BLaER1 treated with 17β-estradiol and CSF1 and Interleukin-3, amounts not matched to agents 10 nM and 100 nM (cell line): ENCODE data around the gene MAN1A1.
"Not testable (repeated sequence)": the region's sequence is repeated elsewhere in the genome, so short reads cannot be mapped to it uniquely, and the experiment has no call there.

ENCODE experiments used
- H3K27ac ChIP-seq, 11 experiments: shearing (Covaris generic); formaldehyde crosslinking; 2 replicates each; pipeline ENCODE4 v1.8.1; 2022
- H3K27me3 ChIP-seq, 11 experiments: shearing (Covaris generic); formaldehyde crosslinking; 2 replicates each; pipeline ENCODE4 v1.8.1; 2022
- H3K36me3 ChIP-seq, 11 experiments: shearing (Covaris generic); formaldehyde crosslinking; 2 replicates each; pipeline ENCODE4 v1.8.1; 2022
- H3K4me1 ChIP-seq, 10 experiments: shearing (Covaris generic); formaldehyde crosslinking; 2 replicates each; pipeline ENCODE4 v1.8.1; 2022
- H3K4me2 ChIP-seq, 11 experiments: shearing (Covaris generic); formaldehyde crosslinking; 2 replicates each; pipeline ENCODE4 v1.8.1; 2022
- H3K4me3 ChIP-seq, 10 experiments: shearing (Covaris generic); formaldehyde crosslinking; 2 replicates each; pipeline ENCODE4 v1.8.1; 2022
- H3K9ac ChIP-seq, 11 experiments: shearing (Covaris generic); formaldehyde crosslinking; 2 replicates each; pipeline ENCODE4 v1.8.1; 2022
- H3K9me3 ChIP-seq, 11 experiments: shearing (Covaris generic); formaldehyde crosslinking; replicated peaks in 1 of 11; 2 replicates each; pipeline ENCODE4 v1.8.1; 2022
- H4K20me1 ChIP-seq, 11 experiments: shearing (Covaris generic); formaldehyde crosslinking; 2 replicates each; pipeline ENCODE4 v1.8.1; 2022
- Cebpa-rat ChIP-seq, 11 experiments: shearing (Covaris generic); IDR thresholded peaks; 2 replicates each; pipeline ENCODE4 v1.8.1; 2022

Gene MAN1A1

DNA sequence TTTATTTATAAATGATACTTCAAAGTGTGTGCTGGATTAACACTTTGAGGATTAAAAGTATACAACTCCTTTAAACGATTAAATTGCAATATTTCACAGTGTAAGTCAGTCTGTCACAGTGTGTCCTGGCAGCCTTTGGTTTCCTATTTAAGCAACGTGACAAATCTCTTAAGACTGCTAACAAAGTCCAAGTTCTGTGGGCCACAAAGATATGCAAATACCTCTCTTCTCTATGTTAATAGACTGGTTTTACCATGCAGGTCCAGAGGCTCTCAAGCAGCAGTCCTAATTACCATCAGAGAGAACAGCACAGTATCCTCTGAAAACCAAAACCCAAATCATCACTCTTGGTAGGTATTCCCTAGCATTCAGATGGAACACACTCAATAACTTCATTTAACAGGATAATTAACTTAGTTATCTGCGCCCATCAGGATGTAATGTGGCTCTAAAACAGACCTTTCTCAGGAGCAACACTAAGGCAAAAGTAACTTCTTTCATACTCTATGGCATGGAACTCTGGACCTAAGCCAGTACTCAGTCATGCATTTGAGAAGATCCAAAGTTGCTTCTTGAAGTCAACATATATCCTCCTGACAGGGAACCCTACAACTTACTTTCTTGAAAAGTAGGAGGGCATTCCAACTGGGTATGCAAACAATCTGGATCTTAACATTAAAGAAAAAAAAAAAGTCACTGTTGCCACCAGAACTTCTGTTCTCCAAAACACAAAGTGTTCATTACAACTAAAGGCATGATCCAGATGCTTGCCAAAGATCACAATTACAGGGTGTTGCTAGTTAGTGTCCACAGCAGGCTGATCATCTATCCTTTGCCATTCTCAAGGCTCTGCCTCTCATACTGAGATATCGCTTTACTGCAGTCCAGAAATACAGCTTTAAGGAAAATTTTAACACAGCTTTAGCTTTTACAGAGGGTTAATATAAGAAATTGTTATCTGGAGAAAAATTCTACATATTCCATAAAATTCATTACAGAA is 53.2 kb downstream of the MAN1A1 start:
- peaks cover 0 to 5% (median 0%) of the 10 kb centered on the region in 11 experiments; a peak in 1 of 22 replicates for H4K20me1 ChIP-seq
- no peaks in the 10 kb centered on the region; a peak in 1 of 22 replicates for H3K36me3 ChIP-seq
- no peak for TF ChIP-seq Cebpa-rat (IDR thresholded peaks at IDR 0.05)

DNA sequence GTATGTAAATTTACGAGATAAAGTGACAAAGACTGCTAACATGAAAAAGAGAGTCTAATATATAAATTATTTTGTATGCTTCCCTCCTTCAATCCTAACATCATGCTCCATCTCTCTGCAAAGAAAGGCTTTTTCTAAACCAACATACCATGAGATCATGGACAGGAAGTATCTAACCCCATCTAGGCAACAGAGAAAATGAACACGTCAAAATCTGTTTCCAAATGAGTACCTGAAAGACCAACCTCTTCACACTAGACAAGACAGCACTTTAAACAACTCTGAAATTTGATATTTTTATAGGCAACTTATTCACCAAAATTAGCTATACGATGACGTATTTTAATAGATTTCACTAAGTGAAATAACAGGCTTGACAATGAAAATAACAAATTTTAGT is 54.6 kb downstream of the MAN1A1 start:
- Histone ChIP-seq H3K9ac (no peak overlapping the region), H3K9me3 (no peaks in the 10 kb centered on the region), H3K27me3 (no peaks in the 10 kb centered on the region), H3K36me3 (no peaks in the 10 kb centered on the region), H3K4me2 (no peak overlapping the region), H3K27ac (no peak overlapping the region), H3K4me3 (no peak overlapping the region), H3K4me1 (no peaks in the 10 kb centered on the region), H4K20me1 (peaks cover 0 to 5% (median 0%) of the 10 kb centered on the region in 11 experiments; a peak in 1 of 22 replicates)
- TF ChIP-seq Cebpa-rat (IDR thresholded peaks at IDR 0.05) = no peak

More for the DNA sequence above, 53.2 kb downstream of the MAN1A1 start:
- Histone ChIP-seq H3K27me3 (no peaks in the 10 kb centered on the region), H3K9ac (no peak overlapping the region), H3K4me2 (no peak overlapping the region), H3K27ac (no peak overlapping the region), H3K4me3 (no peak overlapping the region), H3K4me1 (no peaks in the 10 kb centered on the region), H3K9me3 (no peaks in the 10 kb centered on the region)

DNA sequence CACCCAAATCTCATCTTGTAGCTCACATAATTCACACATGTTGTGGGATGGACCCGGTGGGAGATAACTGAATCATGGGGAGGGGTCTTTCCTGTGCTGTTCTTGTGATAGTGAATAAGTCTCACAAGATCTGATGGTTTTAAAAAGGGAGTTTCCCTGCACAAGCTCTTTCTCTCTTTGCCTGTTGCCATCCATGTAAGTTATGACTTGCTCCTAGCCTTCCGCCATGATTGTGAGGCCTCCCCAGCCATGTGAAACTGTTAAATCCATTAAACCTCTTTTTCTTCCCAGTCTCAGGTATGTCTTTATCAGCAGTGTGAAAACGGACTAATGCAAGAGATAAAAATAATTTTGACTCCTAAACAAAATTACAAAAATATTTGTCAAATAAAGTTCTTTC is 58.5 kb downstream of the MAN1A1 start:
- H4K20me1 ChIP-seq, H3K4me3 ChIP-seq, H3K9ac ChIP-seq, H3K36me3 ChIP-seq, H3K9me3 ChIP-seq, H3K4me1 ChIP-seq, H3K27me3 ChIP-seq, H3K4me2 ChIP-seq, H3K27ac ChIP-seq: not testable (repeated sequence)

DNA sequence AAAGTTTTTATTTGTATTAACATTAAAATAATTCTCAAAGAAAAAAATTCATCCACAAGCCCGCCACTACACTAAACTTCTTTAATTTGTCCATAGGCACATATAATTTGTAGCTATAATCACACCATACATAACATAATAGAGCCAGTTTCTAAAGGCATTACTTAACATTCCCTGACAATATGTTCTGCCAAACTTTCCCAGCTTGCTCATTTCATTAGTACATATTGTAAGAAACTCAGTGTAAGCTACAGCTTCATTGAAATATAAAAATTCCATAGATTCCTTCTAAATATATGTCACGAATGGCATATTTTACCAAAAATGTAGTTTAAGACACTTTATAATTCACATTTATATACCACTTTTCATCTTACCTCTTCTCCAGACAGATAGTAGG is 59.3 kb downstream of the MAN1A1 start:
- Histone ChIP-seq H3K4me3 (no peak overlapping the region), H3K27me3 (no peaks in the 10 kb centered on the region), H3K9ac (no peak overlapping the region), H3K27ac (no peak overlapping the region), H4K20me1 (peaks cover 0 to 5% (median 0%) of the 10 kb centered on the region in 11 experiments; a peak in 1 of 22 replicates), H3K4me1 (no peaks in the 10 kb centered on the region), H3K4me2 (no peak overlapping the region), H3K9me3 (no peaks in the 10 kb centered on the region), H3K36me3 (no peaks in the 10 kb centered on the region)
- no peak for TF ChIP-seq Cebpa-rat (IDR thresholded peaks at IDR 0.05)

DNA sequence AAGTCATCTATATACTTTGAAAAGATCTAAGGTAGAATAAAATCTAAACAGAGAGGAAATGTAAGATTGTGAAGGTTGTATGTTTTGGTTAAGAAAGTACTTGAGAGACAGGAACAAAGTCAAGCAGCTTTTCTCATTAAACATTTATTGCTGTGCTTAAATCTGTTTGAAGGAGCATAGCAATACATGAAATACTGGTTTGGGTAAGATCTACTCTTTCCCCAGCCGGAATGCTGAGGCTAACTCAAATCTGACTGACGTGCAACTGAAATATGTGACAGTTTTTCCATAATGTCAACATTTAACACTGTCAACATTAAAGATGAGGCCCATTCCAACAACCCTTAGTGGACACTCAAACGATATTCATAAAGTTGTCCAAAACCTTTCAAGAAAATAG is 59.9 kb downstream of the MAN1A1 start:
- H3K27ac ChIP-seq = no peak overlapping the region
- H4K20me1 ChIP-seq = 0 out of 22 replicates have a peak, but pooled peaks cover 0 to under 1% (median 0%) of the 10 kb centered on the region in 11 experiments
- H3K4me1 ChIP-seq = no peaks in the 10 kb centered on the region
- H3K27me3 ChIP-seq = no peaks in the 10 kb centered on the region
- H3K4me3 ChIP-seq = no peak overlapping the region
- no peaks in the 10 kb centered on the region for H3K9me3 ChIP-seq
- no peak overlapping the region for H3K9ac ChIP-seq
- TF ChIP-seq Cebpa-rat (IDR thresholded peaks at IDR 0.05) = no peak
- no peaks in the 10 kb centered on the region for H3K36me3 ChIP-seq
- H3K4me2 ChIP-seq = no peak overlapping the region

DNA sequence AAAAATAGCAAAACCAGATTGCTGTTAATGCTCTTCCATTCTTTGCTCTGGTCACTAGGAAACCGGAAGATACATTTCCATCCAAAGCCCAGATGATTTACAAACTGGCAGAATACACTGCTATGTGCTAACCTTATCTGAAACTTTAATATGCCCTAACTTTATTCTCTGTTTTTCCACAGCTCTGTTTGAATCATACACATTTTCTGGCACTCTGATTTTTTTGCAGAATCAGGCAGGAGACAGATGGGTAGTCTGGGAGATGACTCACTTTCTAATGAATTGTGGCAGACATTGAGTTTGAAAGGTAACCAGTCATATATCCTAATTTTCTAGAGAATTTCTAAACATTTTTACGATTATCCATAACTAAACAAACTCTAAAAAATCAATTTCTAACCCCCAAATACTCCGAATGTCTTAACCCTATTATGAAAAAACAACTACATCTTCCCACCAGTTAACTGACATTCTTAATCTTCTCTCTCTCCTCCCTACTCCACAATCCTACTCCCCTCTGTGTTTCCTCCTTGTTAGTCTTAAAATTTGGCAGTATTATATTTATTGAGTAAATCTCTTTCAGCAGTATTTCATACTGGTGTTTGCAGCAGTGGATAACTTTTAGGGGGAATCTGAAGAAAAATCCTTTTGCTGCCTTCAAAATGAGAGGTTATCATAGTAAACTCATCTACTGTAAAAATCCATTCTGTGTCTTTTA is 63.5 kb downstream of the MAN1A1 start:
- Histone ChIP-seq H3K4me2 (no peak overlapping the region), H3K9me3 (no peaks in the 10 kb centered on the region), H4K20me1 (no peaks in the 10 kb centered on the region; a peak in 1 of 22 replicates), H3K36me3 (no peaks in the 10 kb centered on the region), H3K4me3 (no peak overlapping the region), H3K27ac (no peak overlapping the region), H3K27me3 (no peaks in the 10 kb centered on the region), H3K9ac (no peak overlapping the region), H3K4me1 (no peaks in the 10 kb centered on the region)
- TF ChIP-seq Cebpa-rat (IDR thresholded peaks at IDR 0.05) = no peak

DNA sequence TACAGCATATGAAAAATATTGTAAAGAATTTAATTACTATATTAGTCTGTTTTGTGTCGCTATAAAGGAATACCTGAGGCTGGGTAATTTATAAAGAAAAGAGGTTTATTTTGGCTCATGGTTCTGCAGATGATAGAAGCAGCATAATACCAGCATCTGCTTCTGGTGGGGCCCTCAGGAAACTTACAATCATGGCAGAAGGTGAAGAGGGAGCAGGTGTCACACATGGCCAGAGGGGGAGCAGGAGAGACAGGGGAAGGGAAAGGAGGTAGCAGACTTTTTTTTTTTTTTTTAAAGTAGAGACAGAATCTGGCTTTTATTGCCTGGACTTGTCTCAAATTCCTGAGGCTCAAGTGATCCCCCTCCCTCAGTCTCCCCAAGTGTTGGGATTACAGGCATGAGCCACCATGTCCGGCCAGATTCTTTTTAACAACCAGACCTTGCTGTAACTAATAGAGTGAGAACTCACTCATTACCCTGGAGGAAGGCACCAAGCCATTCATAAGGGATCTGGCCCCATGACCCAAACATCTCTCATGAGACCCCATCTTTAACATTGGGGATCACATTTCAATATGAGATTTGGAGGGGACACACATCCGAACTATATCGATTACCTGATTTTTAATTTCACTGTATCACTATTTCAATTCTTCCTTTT is 64.6 kb downstream of the MAN1A1 start:
- Histone ChIP-seq H3K4me3 (no peak overlapping the region), H4K20me1 (no peaks in the 10 kb centered on the region; a peak in 1 of 22 replicates), H3K9me3 (no peaks in the 10 kb centered on the region), H3K9ac (no peak overlapping the region), H3K27me3 (no peaks in the 10 kb centered on the region), H3K27ac (no peak overlapping the region), H3K4me1 (no peaks in the 10 kb centered on the region), H3K36me3 (no peaks in the 10 kb centered on the region), H3K4me2 (no peak overlapping the region)
- no peak for TF ChIP-seq Cebpa-rat (IDR thresholded peaks at IDR 0.05)

DNA sequence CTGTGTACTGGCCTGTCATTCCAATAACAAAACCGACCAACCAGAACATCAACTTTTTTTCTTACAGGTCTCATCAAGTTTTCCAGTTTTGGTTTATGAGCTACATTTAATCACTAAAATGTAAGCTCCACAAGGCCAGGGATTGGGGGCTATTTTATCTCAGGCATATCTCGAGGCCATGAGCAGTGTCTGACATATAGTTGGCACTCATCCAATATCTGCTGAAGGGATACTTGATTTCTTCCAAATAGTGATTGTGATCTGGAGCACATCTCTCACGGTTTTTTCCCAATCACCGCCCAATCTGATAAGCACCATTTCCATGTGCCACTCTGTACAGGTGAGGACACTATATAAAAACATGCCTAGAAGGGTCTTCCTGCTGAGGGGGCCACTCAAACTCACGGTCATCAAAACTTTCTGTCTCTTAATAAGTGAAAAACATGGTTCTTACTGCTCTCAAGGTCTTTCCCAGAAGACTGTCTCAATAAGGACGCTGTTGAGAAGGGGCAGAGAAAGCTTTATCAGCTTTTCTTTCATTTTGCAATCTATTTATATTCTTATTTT is 65.5 kb downstream of the MAN1A1 start:
- Histone ChIP-seq H3K27ac (no peak overlapping the region), H3K4me1 (no peaks in the 10 kb centered on the region), H3K9me3 (no peaks in the 10 kb centered on the region), H3K4me3 (no peak overlapping the region), H3K36me3 (no peaks in the 10 kb centered on the region), H3K27me3 (no peaks in the 10 kb centered on the region), H4K20me1 (no peaks in the 10 kb centered on the region; a peak in 1 of 22 replicates), H3K4me2 (no peak overlapping the region), H3K9ac (no peak overlapping the region)
- no peak for TF ChIP-seq Cebpa-rat (IDR thresholded peaks at IDR 0.05)

DNA sequence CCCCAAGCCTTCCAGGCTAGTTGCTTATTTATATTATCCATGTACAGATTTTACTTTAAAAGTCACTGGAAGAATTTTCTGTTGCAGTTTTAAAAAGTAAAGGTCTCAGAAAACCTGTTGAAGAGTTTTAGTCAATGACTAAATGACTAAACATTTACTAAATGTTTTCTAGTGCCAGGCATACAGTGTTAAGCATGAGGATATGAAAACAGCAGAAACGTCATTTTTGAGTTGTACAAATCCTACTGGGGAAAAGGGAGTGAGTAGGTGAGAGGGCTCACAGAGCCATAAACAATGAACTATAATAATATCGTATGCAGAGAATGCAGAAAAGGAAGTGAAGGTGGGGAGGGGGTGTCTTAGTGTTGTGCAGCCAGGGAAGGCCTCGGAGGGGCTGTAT is 66.3 kb downstream of the MAN1A1 start:
- no peaks in the 10 kb centered on the region for H3K36me3 ChIP-seq
- H3K4me2 ChIP-seq = no peak overlapping the region
- H3K9me3 ChIP-seq = no peaks in the 10 kb centered on the region
- TF ChIP-seq Cebpa-rat (IDR thresholded peaks at IDR 0.05) = no peak
- no peak overlapping the region for H3K9ac ChIP-seq
- no peak overlapping the region for H3K4me3 ChIP-seq
- H3K4me1 ChIP-seq = no peaks in the 10 kb centered on the region
- no peaks in the 10 kb centered on the region; a peak in 1 of 22 replicates for H4K20me1 ChIP-seq
- no peak overlapping the region for H3K27ac ChIP-seq
- no peaks in the 10 kb centered on the region for H3K27me3 ChIP-seq
